Activated CD8-positive, alpha-beta memory T cell treated with anti-CD3 and anti-CD28 coated beads, Interleukin-2, amount 50 U/mL, for 24 hours (primary cell): ENCODE measurements around the gene SERPINB6.
"Not testable (repeated sequence)": the region's sequence is repeated elsewhere in the genome, so short reads cannot be mapped to it uniquely, and the experiment has no call there.

Source experiments
- DNase-seq: peaks from one replicate; pipeline ENCODE4 v3.0.0-alpha.2; 2020; ENCODE audit errors: extremely low read depth

Gene SERPINB6

GRCh38 chr6:2999618-3000557 lies 28.5 kb upstream of the SERPINB6 start, which contains the start of gene NQO2:
Gene NQO2, plus strand, starts transcription at chr6:2999894. Its CDS starts 6,659 bp downstream, at chr6:3006553.
- no peak for DNase-seq

GRCh38 chr6:2998998-2999617 lies 27.7 kb upstream of the SERPINB6 start:
- no peak for DNase-seq

GRCh38 chr6:2998249-2998997 lies 27.1 kb upstream of the SERPINB6 start:
- DNase-seq, result not testable (repeated sequence)

- DNase-seq, result no peak
Observed at GRCh38 chr6:2993755-2994317, 22.5 kb upstream of the SERPINB6 start.

- DNase-seq, result no peak
Observed at GRCh38 chr6:2992330-2992979, 21.1 kb upstream of the SERPINB6 start.

- DNase-seq, result no peak
Observed at GRCh38 chr6:2990932-2991506, 19.7 kb upstream of the SERPINB6 start.

- DNase-seq, result no peak
Observed at GRCh38 chr6:2990248-2990931, 19.0 kb upstream of the SERPINB6 start.

- DNase-seq, result peak; percentile 54
Observed at GRCh38 chr6:2989332-2990247, 18.2 kb upstream of the SERPINB6 start.

GRCh38 chr6:2988426-2989331 lies 17.3 kb upstream of the SERPINB6 start:
- DNase-seq, result no peak

GRCh38 chr6:2988094-2988425 lies 16.7 kb upstream of the SERPINB6 start:
- no peak for DNase-seq

- no peak for DNase-seq
Observed at GRCh38 chr6:2986722-2987221, 15.4 kb upstream of the SERPINB6 start.

- no peak for DNase-seq
Observed at GRCh38 chr6:2984738-2985406, 13.5 kb upstream of the SERPINB6 start.

- DNase-seq, result no peak
Observed at GRCh38 chr6:2982426-2983117, 11.2 kb upstream of the SERPINB6 start.

GRCh38 chr6:2980465-2980855 lies 9.1 kb upstream of the SERPINB6 start:
- no peak for DNase-seq

- no peak for DNase-seq
Observed at GRCh38 chr6:2979819-2980464, 8.6 kb upstream of the SERPINB6 start.

GRCh38 chr6:2978923-2979322 lies 7.6 kb upstream of the SERPINB6 start:
- no peak for DNase-seq
